GM23248 (cell line): Measurements from ENCODE around the gene CEP112. TPM values are rescaled to one million over a fixed set of nuclear protein-coding genes. Genes with fewer than 3 reads are reported as not detected.

ENCODE experiments used
- DNase-seq: peaks from one replicate; pipeline ENCODE4 v3.0.0-alpha.2; 2015
- H2AFZ ChIP-seq: fragments of 200-600 bp; sonication (generic); 2 replicates; pipeline ENCODE4 v1.6.1; 2016; ENCODE audit warnings: antibody characterized with exemption
- H3F3A ChIP-seq: fragments of 200-600 bp; sonication (generic); 2 replicates; pipeline ENCODE4 v1.6.1; 2016; ENCODE audit warnings: mild to moderate bottlenecking, antibody characterized with exemption, mixed run types; ENCODE audit not compliant: insufficient read depth
- H3K27ac ChIP-seq: fragments of 200-600 bp; sonication (generic); 2 replicates; pipeline ENCODE4 v1.5.1; 2016; ENCODE audit warnings: mild to moderate bottlenecking
- H3K27me3 ChIP-seq: fragments of 200-600 bp; sonication (generic); replicated peaks from 2 replicates; pipeline ENCODE4 v1.6.1; 2016; ENCODE audit warnings: mild to moderate bottlenecking; ENCODE audit not compliant: insufficient read depth
- H3K36me3 ChIP-seq: fragments of 200-600 bp; sonication (generic); 2 replicates; pipeline ENCODE4 v1.6.1; 2016; ENCODE audit warnings: low read depth, mild to moderate bottlenecking
- H3K4me1 ChIP-seq: fragments of 200-600 bp; sonication (generic); 2 replicates; pipeline ENCODE4 v1.6.1; 2016; ENCODE audit warnings: mild to moderate bottlenecking; ENCODE audit not compliant: insufficient read depth
- H3K4me2 ChIP-seq: fragments of 200-600 bp; sonication (generic); one replicate; pipeline ENCODE4 v1.6.1; 2016; ENCODE audit warnings: mild to moderate bottlenecking; ENCODE audit not compliant: unreplicated experiment
- H3K4me3 ChIP-seq: fragments of 200-600 bp; sonication (generic); 2 replicates; pipeline ENCODE4 v1.5.1; 2016; ENCODE audit warnings: mild to moderate bottlenecking
- H3K79me2 ChIP-seq: fragments of 200-600 bp; sonication (generic); 2 replicates; pipeline ENCODE4 v1.6.1; 2016; ENCODE audit warnings: mild to moderate bottlenecking; ENCODE audit not compliant: insufficient read depth
- H3K9ac ChIP-seq: fragments of 200-600 bp; sonication (generic); 2 replicates; pipeline ENCODE4 v1.6.1; 2016; ENCODE audit warnings: mild to moderate bottlenecking
- H3K9me2 ChIP-seq: fragments of 200-600 bp; sonication (generic); 2 replicates; pipeline ENCODE4 v1.6.1; 2016; ENCODE audit warnings: mixed run types, mild to moderate bottlenecking, moderate library complexity; ENCODE audit not compliant: insufficient read depth
- H3K9me3 ChIP-seq: fragments of 200-600 bp; sonication (generic); one replicate; pipeline ENCODE4 v1.6.1; 2017; ENCODE audit warnings: low read depth
- H4K20me1 ChIP-seq: fragments of 200-600 bp; sonication (generic); 2 replicates; pipeline ENCODE4 v1.6.0; 2016; ENCODE audit not compliant: insufficient read depth
- EZH2 ChIP-seq: fragments of 200-600 bp; sonication (generic); IDR thresholded peaks from 2 replicates; pipeline ENCODE4 v1.6.1; 2018; ENCODE audit warnings: antibody characterized with exemption, mild to moderate bottlenecking; ENCODE audit not compliant: insufficient read depth, poor library complexity, severe bottlenecking
- EZH2phosphoT487 ChIP-seq: fragments of 200-600 bp; sonication (generic); IDR thresholded peaks from 2 replicates; pipeline ENCODE4 v1.6.1; 2018; ENCODE audit warnings: antibody characterized with exemption, moderate library complexity, mild to moderate bottlenecking, low read depth; ENCODE audit not compliant: insufficient read depth
- WGBS, 2 experiments: methylation state at CpG; one replicate each; pipeline ENCODE4 v1.1.6; 2015 to 2017; ENCODE audit warnings: low lambda C conversion rate in 2 of 2, low coverage in 1 of 2; ENCODE audit errors: missing lambda C conversion rate in 2 of 2; 5-methylcytosine and 5-hydroxymethylcytosine counted together
- in situ Hi-C: fragments of 300-500 bp; cut with MboI; formaldehyde crosslinking; loops from 2 replicates; pipeline ENCODE4 v1.15.0; 2020
- polyA plus RNA-seq: library from polyadenylated mRNA; unstranded; fragments of >200 nt; fragmentation: Nextera tagmentation; extraction: Ambion mirVana; gene quantifications from 2 replicates; pipeline ENCODE4 v1.2.1, GENCODE V29; 2016
- total RNA-seq: library from RNA; depleted of rRNA; stranded (reverse); fragments of >200 nt; shearing (Covaris generic); gene quantifications from 2 replicates; pipeline ENCODE4 v1.2.3, GENCODE V29; 2014

Gene CEP112
- total and polyA plus RNA-seq, 2 experiments from 2014 or later, result 8.1 to 14.8 TPM

GRCh38 chr17:66172144-66172543 is 19.8 kb downstream of the CEP112 start:
- in situ Hi-C loops, result loop anchor here (25.0 kb wide), 1 partner anchor 610 kb away; the partner anchor contains the start of gene AXIN2

GRCh38 chr17:66171692-66172091 is 20.2 kb downstream of the CEP112 start:
- no peak overlapping the region for H3K9ac ChIP-seq
- H3F3A ChIP-seq, result no peaks in the 10 kb centered on the region
- H3K36me3 ChIP-seq, result peaks cover 3% of the 10 kb centered on the region; the same call in 1 of the 2 replicates
- no peak overlapping the region for H3K4me2 ChIP-seq
- H3K4me1 ChIP-seq, result no peaks in the 10 kb centered on the region
- H3K27me3 ChIP-seq, result no peaks in the 10 kb centered on the region
- in situ Hi-C loops, result loop anchor here (25.0 kb wide), 1 partner anchor 609 kb away; the partner anchor contains the start of gene AXIN2
- TF ChIP-seq EZH2phosphoT487 (no peak), EZH2 (no peak)
- no peaks in the 10 kb centered on the region for H3K79me2 ChIP-seq
- no peaks in the 10 kb centered on the region for H4K20me1 ChIP-seq
- no peak overlapping the region for H3K27ac ChIP-seq
- no peaks in the 10 kb centered on the region for H3K9me2 ChIP-seq
- WGBS, 2 experiments, result 59 to 60% methylated on average over 3 of the region's 3 CpGs
- H3K4me3 ChIP-seq, result no peak overlapping the region
- no peak overlapping the region for H2AFZ ChIP-seq
- H3K9me3 ChIP-seq, result no peaks in the 10 kb centered on the region
- DNase-seq, result no peak

More at GRCh38 chr17:66172144-66172543, 19.8 kb downstream of the CEP112 start:
- no peaks in the 10 kb centered on the region for H3K4me1 ChIP-seq
- H3K27ac ChIP-seq, result no peak overlapping the region
- H3K9ac ChIP-seq, result no peak overlapping the region
- TF ChIP-seq EZH2 (no peak), EZH2phosphoT487 (no peak)
- H3K27me3 ChIP-seq, result no peaks in the 10 kb centered on the region
- H3K36me3 ChIP-seq, result peaks cover 3% of the 10 kb centered on the region; the same call in 1 of the 2 replicates
- H3K9me3 ChIP-seq, result no peaks in the 10 kb centered on the region
- H3K9me2 ChIP-seq, result no peaks in the 10 kb centered on the region
- H3F3A ChIP-seq, result no peaks in the 10 kb centered on the region
- H3K79me2 ChIP-seq, result no peaks in the 10 kb centered on the region
- WGBS, 2 experiments, result 90 to 93% methylated on average over 5 of the region's 5 CpGs
- no peak overlapping the region for H3K4me2 ChIP-seq
- H3K4me3 ChIP-seq, result no peak overlapping the region
- no peaks in the 10 kb centered on the region for H4K20me1 ChIP-seq
- no peak for DNase-seq
- H2AFZ ChIP-seq, result no peak overlapping the region

GRCh38 chr17:66171172-66171571 is 20.8 kb downstream of the CEP112 start:
- in situ Hi-C loops, result loop anchor here (25.0 kb wide), 1 partner anchor 609 kb away; the partner anchor contains the start of gene AXIN2
- no peaks in the 10 kb centered on the region for H4K20me1 ChIP-seq
- no peak for DNase-seq

GRCh38 chr17:66169839-66170238 is 22.1 kb downstream of the CEP112 start:
- 87 to 94% methylated on average over 3 of the region's 3 CpGs for WGBS, 2 experiments
- no peaks in the 10 kb centered on the region for H3K27me3 ChIP-seq
- no peak for DNase-seq
- no peaks in the 10 kb centered on the region for H3K9me3 ChIP-seq
- no peak overlapping the region for H2AFZ ChIP-seq
- in situ Hi-C loops, result loop anchor here (10.0 to 25.0 kb wide), 2 partner anchors 608 to 875 kb away; partner anchors contain the start of gene AXIN2
- H3K4me1 ChIP-seq, result no peaks in the 10 kb centered on the region
- peaks cover under 1% of the 10 kb centered on the region; the same call in 1 of the 2 replicates for H3K36me3 ChIP-seq
- H3K4me3 ChIP-seq, result no peak overlapping the region
- H3K79me2 ChIP-seq, result no peaks in the 10 kb centered on the region
- H3K27ac ChIP-seq, result no peak overlapping the region
- H3K4me2 ChIP-seq, result no peak overlapping the region
- H3F3A ChIP-seq, result no peaks in the 10 kb centered on the region
- TF ChIP-seq EZH2phosphoT487, result no peak
- TF ChIP-seq EZH2, result no peak
- no peaks in the 10 kb centered on the region for H3K9me2 ChIP-seq
- no peak overlapping the region for H3K9ac ChIP-seq
- H4K20me1 ChIP-seq, result no peaks in the 10 kb centered on the region

More at GRCh38 chr17:66171172-66171571, 20.8 kb downstream of the CEP112 start:
- Histone ChIP-seq H3K4me3 (no peak overlapping the region), H3K9me2 (no peaks in the 10 kb centered on the region), H3F3A (no peaks in the 10 kb centered on the region), H3K79me2 (no peaks in the 10 kb centered on the region), H3K9ac (no peak overlapping the region), H3K4me1 (no peaks in the 10 kb centered on the region), H3K36me3 (peaks cover 3% of the 10 kb centered on the region; the same call in 1 of the 2 replicates), H3K27me3 (no peaks in the 10 kb centered on the region), H3K4me2 (no peak overlapping the region), H3K9me3 (no peaks in the 10 kb centered on the region), H2AFZ (no peak overlapping the region), H3K27ac (no peak overlapping the region)
- TF ChIP-seq EZH2phosphoT487, result no peak
- no peak for TF ChIP-seq EZH2
